IPS-15b (cell line): ENCODE data around the gene BBS7.

Experiments
- H3K27me3 ChIP-seq: one replicate; pipeline ENCODE4 v1.6.1; 2013; ENCODE audit warnings: low read length; ENCODE audit not compliant: control insufficient read depth, insufficient read depth
- H3K36me3 ChIP-seq: one replicate; pipeline ENCODE4 v1.6.1; 2013; ENCODE audit warnings: low read length; ENCODE audit not compliant: control insufficient read depth, insufficient read depth
- H3K4me1 ChIP-seq: one replicate; pipeline ENCODE4 v1.6.1; 2013; ENCODE audit warnings: mild to moderate bottlenecking, low read length; ENCODE audit not compliant: control insufficient read depth, insufficient read depth
- H3K4me3 ChIP-seq: one replicate; pipeline ENCODE4 v1.5.1; 2013; ENCODE audit warnings: low read depth, low read length
- H3K9ac ChIP-seq: one replicate; pipeline ENCODE4 v1.6.1; 2013; ENCODE audit warnings: low read depth, mild to moderate bottlenecking, low read length
- H3K9me3 ChIP-seq: one replicate; pipeline ENCODE4 v1.6.1; 2013; ENCODE audit warnings: mild to moderate bottlenecking, low read length; ENCODE audit not compliant: control insufficient read depth, insufficient read depth

Gene BBS7

DNA sequence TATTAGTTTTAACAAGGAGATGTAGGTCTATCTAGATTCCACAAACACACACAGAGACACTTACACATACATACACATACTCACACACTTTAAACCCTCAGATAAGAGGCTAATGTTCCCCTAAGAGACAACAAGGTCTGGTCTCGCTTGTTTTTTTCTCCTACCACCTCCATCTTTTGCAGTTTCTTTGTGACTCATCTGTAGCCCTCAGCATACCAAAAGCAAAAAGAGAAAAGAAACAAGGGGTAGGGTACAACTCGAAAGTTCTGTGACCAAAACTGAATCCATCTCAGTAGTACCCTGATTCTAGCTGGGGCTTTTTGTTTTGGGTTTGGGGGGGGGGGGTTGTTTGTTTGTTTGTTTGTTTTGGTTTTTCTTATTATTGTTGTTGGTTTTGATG, 81.4 kb downstream of the BBS7 start:
- no peaks in the 10 kb centered on the region for H3K4me1 ChIP-seq
- no peaks in the 10 kb centered on the region for H3K27me3 ChIP-seq
- no peaks in the 10 kb centered on the region for H3K36me3 ChIP-seq
- H3K9ac ChIP-seq = no peak overlapping the region
- no peaks in the 10 kb centered on the region for H3K9me3 ChIP-seq
- H3K4me3 ChIP-seq = no peak overlapping the region

DNA sequence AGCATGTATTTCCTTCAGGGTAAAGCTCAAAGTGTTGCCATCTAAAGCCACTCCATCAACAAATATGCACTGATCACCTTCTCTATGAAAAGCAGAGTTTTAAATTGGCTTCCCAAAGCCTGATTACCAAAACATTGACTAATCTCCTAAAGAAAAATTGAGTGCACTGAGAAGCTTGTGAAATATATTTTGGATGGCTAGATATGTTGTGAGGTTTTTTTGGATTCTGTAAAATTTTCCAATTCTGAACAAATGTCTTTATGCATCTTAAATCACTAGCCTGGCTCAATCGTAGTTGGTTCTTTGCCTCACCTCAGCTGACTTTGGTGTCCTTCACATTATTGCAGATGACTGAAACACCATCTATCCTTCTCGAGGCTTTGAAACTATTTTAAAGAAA, 84.1 kb downstream of the BBS7 start:
- H3K4me1 ChIP-seq = no peaks in the 10 kb centered on the region
- H3K36me3 ChIP-seq = no peaks in the 10 kb centered on the region
- H3K9ac ChIP-seq = no peak overlapping the region
- no peaks in the 10 kb centered on the region for H3K27me3 ChIP-seq
- H3K9me3 ChIP-seq = no peaks in the 10 kb centered on the region
- H3K4me3 ChIP-seq = no peak overlapping the region

DNA sequence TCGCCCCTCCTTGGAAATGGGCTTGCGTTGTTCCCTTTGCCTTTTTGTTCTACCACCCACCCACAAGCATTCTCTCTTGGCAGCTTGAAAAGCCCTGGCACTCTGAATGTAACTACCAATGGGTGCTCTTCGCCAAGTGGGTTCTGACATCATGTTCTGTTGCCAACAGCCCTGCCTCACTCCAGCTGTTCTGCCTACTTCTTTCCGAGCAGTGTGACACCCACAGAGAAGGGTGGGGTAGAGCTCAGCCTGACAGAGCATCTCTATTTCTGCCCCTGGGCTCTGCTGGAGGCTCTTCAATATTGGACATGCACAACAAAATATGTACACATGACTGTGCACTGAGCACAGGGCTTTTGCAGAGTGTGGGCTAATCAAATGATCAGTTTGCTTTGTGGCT, 84.8 kb downstream of the BBS7 start:
- H3K9ac ChIP-seq = no peak overlapping the region
- no peaks in the 10 kb centered on the region for H3K9me3 ChIP-seq
- no peaks in the 10 kb centered on the region for H3K4me1 ChIP-seq
- no peaks in the 10 kb centered on the region for H3K27me3 ChIP-seq
- no peak overlapping the region for H3K4me3 ChIP-seq
- H3K36me3 ChIP-seq = no peaks in the 10 kb centered on the region

DNA sequence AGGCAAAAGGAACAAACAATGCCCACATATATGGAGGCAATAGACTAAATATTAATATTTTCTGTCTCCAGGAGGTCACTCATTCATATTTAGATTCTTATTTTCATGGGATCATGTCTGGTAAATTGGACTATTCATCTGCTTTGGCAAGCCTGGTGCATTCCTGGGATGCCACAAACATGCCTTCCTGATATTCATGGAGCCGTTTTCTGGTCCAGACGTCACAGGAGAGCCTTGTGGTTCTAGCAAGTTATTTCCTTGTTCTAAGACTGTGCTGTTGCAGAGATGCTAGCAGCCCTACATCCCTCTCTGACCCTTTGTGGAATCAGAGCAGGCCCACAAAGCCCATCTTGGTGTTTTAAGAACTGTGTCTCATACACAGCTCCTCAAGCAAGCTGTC, 85.3 kb downstream of the BBS7 start:
- no peaks in the 10 kb centered on the region for H3K4me1 ChIP-seq
- H3K9ac ChIP-seq = no peak overlapping the region
- no peaks in the 10 kb centered on the region for H3K9me3 ChIP-seq
- no peaks in the 10 kb centered on the region for H3K27me3 ChIP-seq
- no peaks in the 10 kb centered on the region for H3K36me3 ChIP-seq
- no peak overlapping the region for H3K4me3 ChIP-seq

DNA sequence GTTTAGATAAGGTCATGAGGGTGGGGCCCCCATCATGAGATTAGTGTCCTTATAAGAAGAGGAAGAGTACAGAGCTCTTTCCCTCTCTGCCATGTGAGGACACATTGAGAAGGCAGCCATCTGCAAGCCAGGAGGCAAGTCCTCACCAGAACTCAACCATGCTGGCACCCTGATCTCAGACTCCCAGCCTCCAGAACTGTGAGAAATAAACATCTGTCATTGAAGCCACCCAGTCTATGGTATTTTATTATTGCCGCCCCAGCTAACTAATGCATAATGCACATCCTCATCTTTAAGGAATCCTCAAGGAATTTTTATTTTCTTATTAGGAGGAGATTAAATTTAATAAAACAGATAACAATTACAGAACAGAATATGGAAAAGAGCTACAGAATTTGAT, 85.9 kb downstream of the BBS7 start:
- Histone ChIP-seq H3K9me3 (no peaks in the 10 kb centered on the region), H3K4me1 (no peaks in the 10 kb centered on the region), H3K27me3 (no peaks in the 10 kb centered on the region), H3K9ac (no peak overlapping the region), H3K4me3 (no peak overlapping the region), H3K36me3 (no peaks in the 10 kb centered on the region)

DNA sequence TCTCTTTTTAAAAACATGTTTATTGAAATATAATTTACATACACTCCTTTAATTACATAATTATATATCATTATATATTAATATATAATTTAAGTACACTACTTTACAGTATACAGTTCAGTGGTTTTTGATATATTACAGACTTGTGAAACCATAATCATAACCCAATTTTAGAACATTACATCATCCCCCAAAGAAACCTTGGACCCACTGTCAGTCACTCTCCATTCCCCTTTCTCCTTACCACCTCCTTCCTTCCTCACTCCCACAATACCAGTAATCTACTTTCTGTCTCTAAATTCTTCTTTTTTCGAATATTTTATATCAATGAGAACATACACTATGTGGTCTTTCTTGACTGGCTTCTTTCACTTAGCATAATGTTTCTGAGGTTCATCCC, 87.1 kb downstream of the BBS7 start:
- no peaks in the 10 kb centered on the region for H3K9me3 ChIP-seq
- no peaks in the 10 kb centered on the region for H3K4me1 ChIP-seq
- H3K36me3 ChIP-seq = no peaks in the 10 kb centered on the region
- H3K4me3 ChIP-seq = no peak overlapping the region
- no peaks in the 10 kb centered on the region for H3K27me3 ChIP-seq
- H3K9ac ChIP-seq = no peak overlapping the region

DNA sequence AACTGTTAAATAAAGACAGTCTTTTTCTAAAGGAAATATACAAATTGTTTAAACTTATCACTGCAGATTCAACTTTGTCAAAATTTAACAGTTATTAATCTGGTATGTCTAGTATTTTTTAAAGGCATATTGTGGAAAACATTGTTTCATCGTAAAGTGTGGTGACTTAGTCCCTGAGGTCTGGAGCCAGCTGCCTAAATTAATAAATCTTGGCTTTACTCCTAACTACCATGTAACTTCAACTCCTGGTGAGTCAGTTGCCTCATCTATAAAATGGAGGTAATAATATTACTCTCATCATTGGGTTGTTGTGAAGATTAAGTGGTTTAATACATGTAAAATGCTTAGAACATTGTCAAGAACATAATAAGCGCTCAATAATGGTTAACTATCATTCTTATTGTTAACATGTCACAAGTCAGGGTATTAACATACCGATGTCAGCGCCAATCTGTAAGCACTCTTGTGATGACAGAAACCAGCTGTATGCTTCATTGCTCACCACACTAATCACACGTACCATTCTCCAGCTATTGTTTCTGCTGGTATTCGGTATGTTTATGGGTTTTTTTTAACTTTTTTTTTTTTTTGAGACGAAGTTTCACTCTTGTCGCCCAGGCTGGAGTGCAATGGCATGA, 91.2 kb downstream of the BBS7 start:
- Histone ChIP-seq H3K4me1 (no peaks in the 10 kb centered on the region), H3K9ac (no peak overlapping the region), H3K4me3 (no peak overlapping the region), H3K36me3 (no peaks in the 10 kb centered on the region), H3K9me3 (no peaks in the 10 kb centered on the region), H3K27me3 (no peaks in the 10 kb centered on the region)

DNA sequence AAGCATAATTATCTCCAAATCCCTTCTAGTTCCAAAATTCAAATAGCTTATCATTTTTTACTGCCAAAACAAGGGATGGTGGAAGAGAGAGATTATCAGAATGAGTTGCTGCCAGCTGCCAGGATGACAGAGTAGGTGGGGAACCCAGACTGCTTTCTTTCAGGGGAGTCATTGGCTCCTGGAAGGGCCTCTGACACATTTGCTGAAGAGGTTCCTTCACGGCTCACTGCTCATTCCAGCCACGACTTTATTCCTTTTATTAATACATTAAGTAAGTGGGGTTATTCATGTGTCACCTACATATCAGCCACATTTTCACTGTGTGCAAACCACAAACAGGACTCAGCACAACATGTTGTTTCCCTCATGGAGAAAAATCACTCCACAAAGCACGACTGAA, 92.6 kb downstream of the BBS7 start:
- Histone ChIP-seq H3K4me3 (no peak overlapping the region), H3K9ac (no peak overlapping the region), H3K27me3 (no peaks in the 10 kb centered on the region), H3K4me1 (no peaks in the 10 kb centered on the region), H3K36me3 (no peaks in the 10 kb centered on the region), H3K9me3 (no peaks in the 10 kb centered on the region)

DNA sequence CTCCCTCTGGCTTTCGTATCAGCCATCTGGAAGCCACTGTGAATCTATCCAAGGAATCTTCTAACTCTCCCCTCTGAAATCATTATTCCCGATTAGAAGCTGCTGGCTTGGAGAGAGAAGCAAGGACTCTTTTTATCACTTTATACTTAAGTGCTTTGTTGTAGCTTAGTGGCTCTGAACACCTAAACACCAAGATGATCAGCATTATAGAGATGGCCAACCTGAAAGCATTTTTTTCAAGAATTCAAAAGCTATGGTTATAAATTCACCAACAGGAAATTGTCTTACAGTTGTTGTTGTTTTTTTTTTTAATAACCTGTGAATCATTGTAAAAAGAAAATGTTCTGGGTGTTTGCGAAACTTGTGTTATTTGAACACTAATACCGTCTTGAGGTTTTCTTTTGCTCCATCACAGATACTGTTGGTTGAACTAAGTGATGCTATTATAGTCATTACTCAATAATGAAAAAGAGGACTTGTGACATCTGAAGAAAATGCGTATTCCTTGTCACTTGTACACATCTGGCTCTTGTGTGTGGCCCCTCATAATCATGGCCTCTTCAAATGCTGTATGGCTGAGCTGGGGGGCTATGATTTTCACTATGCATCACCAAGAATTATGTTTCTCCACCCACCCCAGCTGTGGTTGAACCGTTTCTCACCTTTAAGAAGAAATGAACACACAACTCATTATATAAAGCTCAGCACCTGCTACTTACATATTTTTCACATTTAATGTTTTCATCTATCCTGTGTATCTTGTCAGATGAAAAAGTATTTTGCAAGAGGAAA, 93.5 kb downstream of the BBS7 start:
- Histone ChIP-seq H3K4me3 (no peak overlapping the region), H3K9me3 (no peaks in the 10 kb centered on the region), H3K4me1 (no peaks in the 10 kb centered on the region), H3K36me3 (no peaks in the 10 kb centered on the region), H3K27me3 (no peaks in the 10 kb centered on the region), H3K9ac (no peak overlapping the region)
